ENCODE measurements around the gene PGAP2.

DNA sequence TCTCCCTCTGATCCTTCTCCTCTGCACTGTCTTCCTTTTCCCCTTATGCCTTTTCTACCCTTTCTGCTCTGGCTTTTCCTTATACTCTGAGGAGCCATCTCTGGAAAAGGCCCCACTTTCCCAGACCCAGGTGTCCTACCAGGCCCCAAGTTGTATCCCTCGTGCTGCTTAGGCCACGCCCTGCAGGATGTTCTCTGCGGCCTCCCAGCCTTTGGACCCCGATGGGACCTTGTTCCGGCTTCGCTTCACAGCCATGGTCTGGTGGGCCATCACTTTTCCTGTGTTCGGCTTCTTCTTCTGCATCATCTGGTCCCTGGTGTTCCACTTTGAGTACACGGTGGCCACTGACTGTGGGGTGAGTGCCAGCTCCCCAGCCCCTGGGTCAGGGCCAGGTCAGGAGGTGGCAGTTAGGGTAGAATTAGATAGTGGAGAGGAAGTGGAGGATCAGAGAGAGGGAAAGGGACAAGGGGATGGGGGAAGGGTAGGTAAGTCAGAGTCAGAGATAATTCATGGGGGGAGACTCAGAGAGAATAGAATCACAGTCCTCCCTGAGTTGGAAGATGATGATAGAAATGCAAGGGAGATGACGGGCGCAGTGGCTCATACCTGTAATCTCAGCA is 8.9 kb downstream of the PGAP2 start:
- no peak for TF ChIP-seq ZNF274 (IDR thresholded peaks at IDR 0.05; ENCODE audit: low read length)
- no peak for TF ChIP-seq ZNF274 (tag by site-specific recombination; IDR thresholded peaks at IDR 0.05; ENCODE audit: borderline replicate concordance)
- TF ChIP-seq, protein P1, sequence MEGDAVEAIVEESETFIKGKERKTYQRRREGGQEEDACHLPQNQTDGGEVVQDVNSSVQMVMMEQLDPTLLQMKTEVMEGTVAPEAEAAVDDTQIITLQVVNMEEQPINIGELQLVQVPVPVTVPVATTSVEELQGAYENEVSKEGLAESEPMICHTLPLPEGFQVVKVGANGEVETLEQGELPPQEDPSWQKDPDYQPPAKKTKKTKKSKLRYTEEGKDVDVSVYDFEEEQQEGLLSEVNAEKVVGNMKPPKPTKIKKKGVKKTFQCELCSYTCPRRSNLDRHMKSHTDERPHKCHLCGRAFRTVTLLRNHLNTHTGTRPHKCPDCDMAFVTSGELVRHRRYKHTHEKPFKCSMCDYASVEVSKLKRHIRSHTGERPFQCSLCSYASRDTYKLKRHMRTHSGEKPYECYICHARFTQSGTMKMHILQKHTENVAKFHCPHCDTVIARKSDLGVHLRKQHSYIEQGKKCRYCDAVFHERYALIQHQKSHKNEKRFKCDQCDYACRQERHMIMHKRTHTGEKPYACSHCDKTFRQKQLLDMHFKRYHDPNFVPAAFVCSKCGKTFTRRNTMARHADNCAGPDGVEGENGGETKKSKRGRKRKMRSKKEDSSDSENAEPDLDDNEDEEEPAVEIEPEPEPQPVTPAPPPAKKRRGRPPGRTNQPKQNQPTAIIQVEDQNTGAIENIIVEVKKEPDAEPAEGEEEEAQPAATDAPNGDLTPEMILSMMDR (tag by site-specific recombination; IDR thresholded peaks at IDR 0.05) = no peak
- TF ChIP-seq OVOL3 (tag by site-specific recombination; IDR thresholded peaks at IDR 0.05) = no peak
